ENCODE results near the gene TOX2.

TOX2 gene

DNA sequence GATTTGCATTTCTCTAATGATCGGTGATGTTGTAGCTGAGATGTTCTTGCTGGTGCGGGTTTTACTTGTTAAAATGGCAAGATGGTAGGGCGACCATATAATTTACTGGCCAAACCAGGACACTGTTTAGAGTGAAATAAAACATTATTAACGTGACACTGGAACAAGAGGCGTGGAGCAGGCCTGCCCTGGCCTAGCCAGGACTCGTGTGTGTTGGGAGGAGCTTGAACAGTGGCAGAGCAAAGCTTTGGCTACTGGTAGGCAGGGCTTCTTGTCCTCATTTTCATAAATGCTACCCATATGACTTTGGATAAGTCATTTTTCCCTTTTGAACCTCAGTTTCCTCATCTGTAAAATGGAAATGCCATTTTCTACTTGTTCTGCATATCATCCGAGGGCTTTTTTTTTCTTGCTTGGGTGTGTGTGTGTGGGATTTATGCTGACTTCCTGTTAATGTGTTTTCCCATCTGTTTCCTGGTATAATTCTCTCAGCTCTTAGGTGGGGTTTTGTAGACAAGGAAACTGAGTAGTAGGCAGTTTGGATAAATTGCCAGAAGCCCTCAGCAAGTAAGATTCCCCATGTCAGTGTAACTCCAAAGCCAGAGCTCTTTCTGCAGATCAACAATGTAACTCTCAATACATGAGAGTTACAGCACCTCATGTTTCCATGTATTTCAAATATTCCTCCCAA is 81.7 kb downstream of the TOX2 start:
- no peak for DNase-seq (ENCODE audit: low read depth, low spot score)

DNA sequence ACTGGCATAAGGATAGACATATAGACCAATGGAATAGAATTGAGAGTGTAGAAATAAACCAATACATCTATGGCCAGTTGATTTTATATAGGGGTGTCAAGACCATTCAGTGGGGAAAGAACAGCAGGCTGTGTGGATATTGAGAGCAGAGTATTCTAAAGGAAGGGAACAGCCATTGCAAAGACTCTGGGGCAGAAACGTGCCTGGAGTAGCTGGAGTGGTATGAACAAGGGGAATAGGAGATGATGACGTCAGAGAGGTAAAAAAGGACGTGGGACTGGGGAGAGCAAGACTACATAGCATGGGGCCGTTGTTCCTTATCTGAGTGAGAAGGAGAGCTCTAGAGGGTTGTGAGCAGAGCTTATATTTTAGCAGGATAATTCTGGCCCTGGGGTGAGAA is 85.2 kb downstream of the TOX2 start:
- no peak for DNase-seq (ENCODE audit: low read depth, low spot score)

DNA sequence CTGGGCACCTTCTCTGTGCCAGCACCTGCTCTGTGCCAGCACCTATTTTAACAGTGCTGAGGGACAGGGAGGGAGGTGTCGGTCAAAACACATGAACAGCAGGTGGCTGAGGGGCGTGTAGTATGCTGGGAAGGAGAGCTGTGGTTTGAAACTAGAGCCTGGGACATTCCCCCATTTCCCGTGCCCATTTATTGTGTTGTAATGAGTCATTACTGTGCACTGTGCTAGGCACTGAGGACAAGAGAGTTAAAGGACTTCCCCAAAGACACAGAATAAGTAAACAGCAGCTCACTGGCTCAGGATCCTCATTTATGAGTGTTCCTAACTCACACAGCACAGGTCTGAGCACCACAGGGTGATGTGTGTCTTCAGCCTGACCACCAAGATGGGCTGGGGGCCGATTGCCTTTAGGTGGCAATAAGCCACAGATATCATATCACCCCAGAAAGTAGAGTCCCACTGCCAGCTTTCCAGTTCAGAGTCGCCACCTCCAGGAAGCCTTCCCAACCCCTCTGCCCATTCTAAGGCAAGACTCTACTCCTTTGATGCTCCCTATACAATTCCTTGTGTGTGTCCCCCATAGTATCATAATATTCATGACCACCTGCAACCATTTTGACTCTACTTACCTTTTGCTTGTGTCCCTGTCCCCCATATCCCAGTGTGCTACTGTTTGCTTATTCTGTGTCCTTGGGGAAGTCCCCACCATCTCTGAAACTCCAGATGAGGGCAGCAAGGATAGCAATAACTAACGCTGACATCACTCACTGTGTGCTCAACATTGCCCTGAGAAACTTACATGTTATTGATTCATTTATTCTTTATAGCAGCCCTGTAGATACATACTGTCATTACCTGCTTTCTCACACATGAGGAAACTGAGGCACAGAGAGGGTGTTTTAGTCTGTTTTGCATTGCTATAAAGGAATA is 87.3 kb downstream of the TOX2 start:
- no peak for DNase-seq (ENCODE audit: low read depth, low spot score)

DNA sequence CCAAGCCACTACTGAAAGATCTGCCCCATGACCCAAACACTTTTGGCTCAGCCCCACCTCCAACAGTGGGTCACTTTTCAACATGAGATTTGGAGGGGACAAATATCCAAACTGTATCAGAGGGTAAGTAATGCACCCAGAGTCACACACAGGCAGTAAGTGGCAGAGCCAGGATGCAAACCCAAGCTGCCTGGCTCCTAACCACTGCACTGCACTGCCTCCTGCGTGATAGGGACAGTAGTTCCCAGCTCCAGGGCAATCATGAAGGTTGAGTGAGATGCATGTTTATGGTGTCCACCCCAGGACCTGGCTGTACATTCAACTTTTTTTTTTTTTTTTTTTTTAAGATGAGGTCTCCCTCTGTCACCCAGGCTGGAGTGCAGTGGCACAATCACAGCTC is 88.2 kb downstream of the TOX2 start:
- DNase-seq (ENCODE audit: low read depth, low spot score), result no peak

DNA sequence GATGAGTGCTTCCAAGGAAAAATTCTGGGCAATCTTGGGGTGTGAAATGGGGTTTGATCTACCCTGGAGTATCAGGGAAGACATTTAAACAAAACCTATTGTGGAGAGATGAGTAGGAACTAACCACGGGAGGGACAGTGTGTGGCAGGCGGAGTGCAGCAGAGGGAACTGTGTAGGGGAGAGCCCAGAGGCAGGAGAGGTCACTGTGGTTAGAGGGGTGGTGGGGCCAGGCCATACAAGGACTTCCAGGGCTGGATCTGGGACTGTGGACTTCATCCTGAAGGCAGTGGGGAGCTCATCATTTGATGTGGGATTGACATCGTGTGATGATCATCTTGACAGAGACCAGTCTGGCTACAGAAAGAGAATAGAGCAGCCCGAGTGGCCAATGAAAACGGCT is 89.0 kb downstream of the TOX2 start:
- no peak for DNase-seq (ENCODE audit: low read depth, low spot score)

DNA sequence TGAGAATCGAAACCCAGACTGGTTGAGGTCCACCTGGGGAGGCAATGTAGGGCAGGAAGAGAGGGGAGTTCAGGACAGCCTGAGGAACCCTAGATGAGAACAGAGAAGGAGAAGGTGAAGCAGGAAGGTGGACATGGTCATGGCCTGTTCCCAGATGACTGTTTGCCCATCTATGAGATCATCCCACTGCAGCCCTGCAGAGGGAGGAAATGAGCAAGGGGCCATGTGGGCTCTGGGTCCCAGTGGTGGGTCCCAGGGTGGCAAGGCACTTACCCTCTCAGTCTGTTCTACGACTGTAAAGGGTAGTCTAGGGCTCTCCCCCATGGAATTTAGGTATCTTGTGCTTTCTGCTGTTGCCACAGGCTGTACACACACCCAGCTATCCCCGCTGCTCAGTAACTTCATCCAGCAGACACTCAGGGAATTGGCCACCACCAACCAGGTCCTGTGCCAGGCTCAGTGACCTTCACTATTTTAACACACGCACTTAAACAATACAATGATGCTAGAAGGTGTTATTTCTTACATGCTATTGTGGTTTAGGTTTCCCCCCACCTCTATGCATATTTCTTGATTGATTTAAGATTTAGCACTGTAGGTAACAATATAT is 89.8 kb downstream of the TOX2 start:
- no peak for DNase-seq (ENCODE audit: low read depth, low spot score)

DNA sequence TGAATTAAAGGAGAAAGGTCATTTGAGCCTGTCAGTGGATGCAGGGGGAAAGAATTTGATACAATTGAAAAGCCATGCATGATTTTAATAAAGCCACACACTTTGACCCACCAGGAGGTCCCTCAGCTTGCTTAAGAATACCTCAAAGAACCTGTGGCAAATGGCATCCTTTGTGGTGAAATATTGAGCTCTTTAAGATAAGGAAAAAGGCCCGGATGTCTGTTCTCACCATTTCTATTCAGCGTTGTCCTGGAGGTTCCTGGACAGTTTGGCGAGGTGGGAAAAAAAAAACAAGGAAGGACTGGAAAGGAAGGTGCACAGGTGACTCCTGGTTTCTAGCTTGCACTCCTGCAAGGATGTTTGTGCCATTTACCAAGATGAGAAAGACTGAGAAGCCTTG is 91.0 kb downstream of the TOX2 start:
- no peak for DNase-seq (ENCODE audit: low read depth, low spot score)

DNA sequence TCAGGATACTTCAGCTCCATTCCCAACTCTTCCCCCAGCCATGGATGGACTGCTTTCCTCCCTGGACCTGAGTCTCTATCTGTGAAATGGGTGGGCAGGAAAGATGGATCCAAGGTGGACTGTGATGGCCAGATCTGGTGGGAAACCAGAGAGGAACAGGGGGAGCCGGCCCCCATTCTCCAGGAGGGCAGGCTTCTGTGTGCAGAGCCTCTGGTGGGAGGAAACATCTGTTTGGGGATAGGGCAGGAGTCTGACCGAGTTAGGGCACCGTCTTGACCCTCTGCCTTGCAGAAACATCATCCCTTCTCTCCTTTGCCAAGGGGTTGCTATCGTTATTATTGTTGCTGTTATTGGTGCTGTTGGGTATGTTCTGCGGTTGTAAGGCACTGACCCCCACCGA is 91.5 kb downstream of the TOX2 start:
- no peak for DNase-seq (ENCODE audit: low read depth, low spot score)

DNA sequence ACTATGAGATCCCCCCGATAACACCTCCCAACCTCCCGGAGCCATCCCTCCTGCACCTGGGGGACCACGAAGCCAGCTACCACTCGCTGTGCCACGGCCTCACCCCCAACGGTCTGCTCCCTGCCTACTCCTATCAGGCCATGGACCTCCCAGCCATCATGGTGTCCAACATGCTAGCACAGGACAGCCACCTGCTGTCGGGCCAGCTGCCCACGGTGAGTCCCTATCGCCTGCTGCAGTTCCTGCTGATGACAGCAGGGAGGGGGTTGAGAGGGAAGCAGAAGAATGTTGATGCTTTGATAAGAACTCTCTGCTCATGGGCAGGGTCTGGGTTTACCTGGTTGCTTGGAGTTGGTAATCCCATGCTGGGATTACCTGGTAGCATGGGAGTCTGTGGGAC is 91.9 kb downstream of the TOX2 start:
- no peak for DNase-seq (ENCODE audit: low read depth, low spot score)

DNA sequence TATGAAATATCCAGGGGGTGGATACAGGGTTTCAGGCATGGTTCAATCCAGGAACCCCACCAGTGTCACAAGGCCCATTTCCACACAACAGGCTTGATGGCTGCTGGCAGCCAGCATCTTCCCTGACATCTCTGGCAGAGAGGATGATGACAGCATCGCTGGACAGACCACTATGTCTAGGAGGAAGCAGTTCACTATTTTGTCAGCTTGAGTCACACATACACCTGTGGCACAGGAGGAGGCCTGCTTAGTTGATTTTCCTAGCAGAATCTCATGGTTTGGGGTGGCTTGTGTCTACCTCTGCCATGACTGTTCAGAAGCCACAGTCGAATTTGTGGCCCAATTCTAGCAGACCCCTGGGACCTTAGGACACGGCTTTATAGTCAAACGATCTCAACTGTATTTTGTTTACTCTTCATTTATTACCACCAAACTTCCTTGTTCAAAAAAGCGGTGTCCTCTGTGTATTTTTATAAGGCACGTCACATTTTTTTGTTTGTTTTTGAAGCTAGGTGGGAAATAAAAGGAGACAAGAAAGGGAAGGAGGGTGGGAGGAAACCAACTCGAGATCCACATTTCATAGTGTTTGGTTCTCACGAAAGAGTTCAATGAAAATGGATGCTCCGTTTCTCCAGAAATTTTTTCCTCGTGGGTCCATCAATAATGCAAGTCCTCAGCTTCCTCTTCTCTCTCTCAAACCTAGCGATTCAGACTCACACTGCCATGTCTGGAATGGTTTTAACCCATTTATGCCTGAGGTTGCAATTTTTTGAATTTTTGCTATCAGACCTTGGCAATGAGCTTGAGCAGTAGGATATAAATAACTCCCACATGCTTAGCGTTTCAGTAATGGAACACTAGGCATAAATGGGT is 94.4 kb downstream of the TOX2 start:
- no peak for DNase-seq (ENCODE audit: low read depth, low spot score)

DNA sequence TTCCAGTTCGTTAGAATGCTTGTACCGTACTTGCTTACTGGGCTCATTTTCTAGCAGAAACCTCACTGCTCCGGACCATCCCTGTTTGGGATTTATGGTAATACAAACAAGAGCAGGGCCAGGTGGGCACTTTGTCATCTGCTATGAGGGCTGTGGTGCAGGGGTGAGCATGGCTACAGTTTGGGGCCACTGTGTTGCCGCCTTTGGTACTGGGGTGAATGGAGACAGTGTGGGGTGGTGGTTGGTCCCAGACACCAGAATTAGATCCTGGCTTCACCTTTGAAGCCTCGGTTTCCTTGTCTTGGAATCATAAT is 95.0 kb downstream of the TOX2 start:
- no peak for DNase-seq (ENCODE audit: low read depth, low spot score)

DNA sequence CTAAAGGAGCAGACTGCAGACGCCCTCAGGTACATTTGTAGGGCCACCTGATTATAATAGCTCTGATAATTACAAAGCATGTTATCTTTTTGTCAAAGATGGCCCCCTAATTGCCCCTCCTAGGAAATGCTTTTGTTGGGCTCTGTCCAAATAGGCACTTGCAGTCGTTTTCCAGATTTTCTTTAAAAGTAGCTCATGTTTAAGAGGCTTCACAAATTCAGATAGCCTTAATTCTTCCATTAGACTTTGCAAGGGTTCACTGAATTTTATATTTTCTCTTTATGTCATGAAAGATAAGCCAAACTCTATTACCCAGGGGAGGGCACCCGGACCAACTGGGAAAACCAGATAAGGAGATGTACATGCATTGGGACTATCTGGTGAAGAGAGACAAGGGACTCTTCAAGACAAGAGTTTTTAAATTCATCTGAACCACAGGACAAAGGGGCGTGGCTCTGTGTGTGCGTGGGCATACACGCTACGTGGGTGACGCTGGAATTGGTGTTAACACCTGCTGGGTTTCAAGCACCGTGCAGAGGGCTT is 95.6 kb downstream of the TOX2 start:
- DNase-seq (ENCODE audit: low read depth, low spot score), result no peak

DNA sequence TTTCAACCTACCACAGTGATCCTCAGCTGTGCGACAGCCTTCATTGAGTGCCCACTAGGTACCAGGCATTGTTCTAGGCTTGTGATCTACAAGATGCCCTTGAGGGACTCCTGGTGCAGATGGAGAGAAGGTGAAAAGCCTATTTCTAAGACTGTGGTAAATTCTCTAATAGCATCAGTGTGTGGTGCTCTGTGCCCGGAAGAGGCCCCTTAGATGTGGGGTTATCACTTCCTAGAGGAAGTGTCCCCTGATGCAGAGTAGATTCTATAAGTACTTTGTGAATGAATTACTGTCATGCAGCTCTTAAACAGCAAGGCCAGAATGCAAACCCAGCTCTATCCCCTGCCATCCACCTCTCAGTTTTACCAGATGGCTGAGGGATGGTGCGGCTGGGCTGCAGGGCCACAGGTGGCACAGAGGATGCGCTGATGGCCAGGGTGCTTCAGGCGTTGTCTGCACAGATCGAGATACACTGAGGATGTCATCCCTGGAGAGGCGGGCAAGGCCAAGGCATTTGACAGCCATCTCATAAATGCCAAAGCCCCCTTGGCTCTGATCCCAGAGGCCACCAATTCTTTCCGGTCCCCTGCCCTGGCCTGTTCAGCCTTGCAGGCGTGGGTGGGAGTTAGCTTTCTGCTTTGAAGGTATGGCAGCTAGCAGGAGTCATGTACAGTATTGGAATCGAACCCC is 96.7 kb downstream of the TOX2 start:
- DNase-seq (ENCODE audit: low read depth, low spot score), result no peak

DNA sequence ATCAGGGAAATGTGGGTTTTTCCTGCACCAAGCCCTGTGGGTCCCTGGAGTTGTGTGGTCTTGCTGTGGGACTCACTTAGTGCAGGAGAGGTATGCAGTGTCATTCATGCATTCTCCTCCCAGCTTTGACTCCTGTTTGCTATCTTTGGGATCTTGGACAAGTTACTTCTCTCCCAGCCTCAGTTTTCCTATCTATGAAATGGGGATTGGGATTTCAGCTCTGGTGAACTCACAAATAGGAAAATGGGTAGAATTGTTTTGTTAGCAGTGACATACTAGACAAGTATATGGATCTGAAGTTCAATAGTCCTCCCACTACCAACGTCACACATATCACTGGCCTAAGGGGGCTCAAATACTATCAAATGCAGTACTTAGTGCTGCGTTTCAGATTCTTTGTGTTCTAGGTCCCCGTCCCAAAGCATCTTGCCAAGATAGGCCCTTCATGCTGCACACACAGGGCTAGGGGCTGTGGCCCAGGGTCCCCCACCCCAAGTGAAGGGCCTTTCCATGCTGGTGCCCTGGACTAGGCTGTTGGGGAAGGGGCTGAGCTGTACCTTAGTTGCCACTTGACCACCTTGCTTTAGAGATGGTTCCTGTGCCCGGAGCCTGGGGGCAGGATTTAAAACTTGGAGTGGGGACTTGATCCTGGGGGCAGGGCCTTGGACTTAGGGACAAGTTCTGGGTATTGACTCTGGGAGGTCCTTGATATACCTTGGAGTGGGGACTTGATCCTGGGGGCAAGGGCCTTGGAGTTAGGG is 98.0 kb downstream of the TOX2 start:
- no peak for DNase-seq (ENCODE audit: low read depth, low spot score)

DNA sequence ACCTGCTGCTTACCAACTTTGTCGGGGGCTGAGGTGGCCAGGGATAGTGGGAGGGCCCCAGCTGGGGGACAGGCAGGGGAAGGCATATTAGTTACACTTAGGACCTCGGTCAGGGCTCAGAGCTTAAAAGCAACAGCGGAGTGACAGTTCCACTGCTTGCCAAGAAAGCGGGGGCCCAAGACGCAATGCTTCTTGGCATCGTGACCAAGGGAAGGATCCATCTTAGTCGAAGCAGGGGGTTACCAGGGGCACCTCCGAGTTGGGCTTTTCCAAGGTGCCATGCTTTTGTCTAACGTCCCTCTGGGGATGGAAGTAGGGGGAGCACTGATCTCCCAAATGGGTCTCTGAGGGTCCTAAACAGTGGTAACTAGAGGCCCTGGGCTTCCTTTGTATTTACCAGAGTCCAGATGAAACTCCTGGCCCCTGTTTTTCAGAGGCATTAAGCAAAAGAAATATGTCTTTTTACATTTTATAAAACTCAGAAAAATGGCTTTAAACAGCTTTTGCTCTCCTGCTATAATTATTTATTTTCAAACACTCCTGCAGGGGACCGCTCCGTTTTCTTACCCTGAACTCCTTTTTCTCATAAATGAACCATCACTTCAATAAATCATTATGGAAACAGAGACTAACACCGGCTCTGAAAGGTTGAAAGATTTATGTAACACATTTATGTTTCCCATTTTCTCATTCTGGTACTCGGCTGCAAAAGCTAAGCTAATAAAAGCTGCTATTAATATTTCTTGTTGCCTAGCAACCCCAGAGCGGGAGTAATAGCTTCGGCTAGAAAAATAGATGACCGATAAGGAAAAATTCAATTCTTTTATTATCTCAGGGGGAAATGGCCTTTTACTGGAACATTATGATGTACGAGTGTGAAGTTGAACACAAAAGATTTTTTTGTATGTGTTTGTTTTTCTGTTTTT is 100.4 kb downstream of the TOX2 start:
- no peak for DNase-seq (ENCODE audit: low read depth, low spot score)

DNA sequence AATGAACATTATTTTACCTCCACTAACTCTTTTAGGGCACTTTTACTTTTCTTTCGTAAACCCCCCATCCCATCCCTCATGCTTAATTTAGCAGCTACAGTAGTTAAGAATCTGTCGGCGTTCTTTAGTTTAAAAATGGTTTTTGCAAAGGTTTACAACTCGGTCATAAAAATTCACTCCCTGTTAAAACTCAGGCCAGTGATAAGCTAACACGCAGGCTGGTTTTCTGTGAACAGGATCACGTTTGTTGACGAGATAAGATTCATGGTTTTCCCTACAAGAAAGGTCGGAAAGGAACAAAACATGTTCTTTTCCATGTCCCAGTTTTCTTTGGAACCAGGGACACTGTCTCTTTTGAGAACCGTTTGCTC is 101.1 kb downstream of the TOX2 start:
- DNase-seq (ENCODE audit: low read depth, low spot score), result no peak

DNA sequence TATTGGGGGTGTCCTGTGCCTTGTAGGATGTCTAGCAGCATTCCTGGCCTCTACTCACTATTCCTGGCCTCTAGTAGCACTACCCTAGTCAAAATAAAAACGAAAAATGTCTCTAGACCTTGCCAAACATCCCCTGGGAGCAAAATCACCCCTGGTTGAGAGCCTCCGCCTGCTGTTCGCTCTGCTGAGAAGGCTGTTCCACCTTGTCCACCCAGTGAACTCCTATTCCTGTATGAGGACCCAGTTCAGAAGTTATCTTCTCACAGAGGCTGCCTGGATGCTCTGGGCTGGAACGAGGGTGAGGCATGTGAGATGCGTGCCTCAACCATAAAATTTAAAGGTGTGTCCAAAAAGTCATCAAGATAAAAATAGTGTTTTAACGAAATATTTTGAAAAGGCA is 101.9 kb downstream of the TOX2 start:
- DNase-seq (ENCODE audit: low read depth, low spot score), result no peak

DNA sequence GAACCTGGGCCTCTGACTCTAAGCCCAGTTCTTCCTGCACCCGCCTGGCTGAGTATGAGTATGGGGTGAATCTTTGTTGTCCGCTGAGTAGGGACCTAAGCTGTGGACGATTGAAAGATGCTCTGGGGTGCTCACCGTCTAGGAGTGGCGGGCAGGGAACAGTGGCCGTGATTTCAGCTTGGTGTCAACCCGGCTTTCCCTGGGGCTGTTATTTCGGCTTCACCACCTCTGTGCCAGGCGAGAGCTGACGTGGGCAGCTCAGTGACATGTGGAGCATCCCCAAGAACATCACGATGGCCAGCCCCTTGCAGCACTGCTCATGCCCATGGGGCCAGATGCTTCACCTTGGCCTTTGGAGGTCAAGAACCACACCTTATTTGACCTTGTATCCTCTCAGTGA is 102.6 kb downstream of the TOX2 start:
- DNase-seq (ENCODE audit: low read depth, low spot score), result no peak

DNA sequence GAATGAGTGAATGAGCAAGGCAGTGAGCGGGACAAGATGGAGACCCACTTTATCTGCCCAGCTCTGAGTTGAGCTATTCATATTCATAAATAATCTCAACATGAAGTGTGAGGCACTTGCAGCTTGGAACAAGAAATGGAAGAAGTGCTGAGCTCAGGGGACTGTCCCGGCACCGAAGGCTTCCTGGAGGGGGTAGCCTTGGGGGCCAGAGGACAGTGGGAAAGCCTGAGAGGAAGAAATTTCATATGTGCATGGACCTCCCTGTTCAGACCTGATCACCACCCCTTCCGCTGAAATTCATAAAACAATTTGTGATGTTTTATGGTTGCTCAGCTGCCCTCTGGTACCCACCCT is 103.2 kb downstream of the TOX2 start:
- no peak for DNase-seq (ENCODE audit: low read depth, low spot score)

Measured in activated CD4-positive, CD25-positive, alpha-beta regulatory T cell treated with anti-CD3 and anti-CD28 coated beads, Interleukin-2, amount 50 U/mL, for 16 hours (primary cell).